HepG2 (cell line): Measurements from ENCODE around the gene SCN8A. TPM values are rescaled to one million over a fixed set of nuclear protein-coding genes. Genes with fewer than 3 reads are reported as not detected.

Experiments used
- ATAC-seq: fragments of 200-7000 bp; cut with Tn5 transposase; 3 replicates; pipeline ENCODE4 v1.9.1; 2020; ENCODE audit warnings: mild to moderate bottlenecking, moderate library complexity
- BruUV-seq: library from RNA; stranded (reverse); fragments of 400-500 nt; replicated peaks from 2 replicates; lab custom pipeline; 2021; lab: Mats Ljungman, UMichigan
- CTCF ChIA-PET: fragments of 300-600 bp; formaldehyde crosslinking; extraction: SDS; loops from one replicate; lab custom pipeline; 2021; ENCODE audit warnings: low total read pairs, inconsistent platforms, low intra/inter-chr PET ratio; lab: Yijun Ruan, JAX
- POLR2A ChIA-PET: fragments of 350-600 bp; sonication (Branson Sonifier 250); formaldehyde crosslinking; loops from one replicate; lab custom pipeline; 2020; ENCODE audit warnings: antibody characterized with exemption, inconsistent platforms; lab: Yijun Ruan, JAX
- DNase-seq: peaks from one replicate; pipeline ENCODE4 v3.0.0-alpha.2; 2015; ENCODE audit warnings: low spot score
- FAIRE-seq: peaks from 3 replicates; lab custom pipeline; 2011; peaks lifted over from hg19 to GRCh38; lab: Jason Lieb, UNC
- H2AFZ ChIP-seq: one replicate; pipeline ENCODE4 v1.6.1; 2011; ENCODE audit warnings: low read length, inconsistent platforms
- H3K27ac ChIP-seq: fragments of 300-600 bp; 3 replicates; pipeline ENCODE4 v1.8.0; 2011; ENCODE audit warnings: mixed run types, mild to moderate bottlenecking, mixed read lengths, low read length, inconsistent platforms; ENCODE audit not compliant: insufficient read depth; ENCODE audit errors: extremely low read length
- H3K27me3 ChIP-seq, 2 experiments: fragments of 200-600 bp in 1 of 2; 2 replicates in 1 of 2; 3 replicates in 1 of 2; pipeline versions ENCODE4 v1.6.0 to v1.8.0; 2011; ENCODE audit warnings: low read length in 2 of 2, mild to moderate bottlenecking in 2 of 2, moderate library complexity in 2 of 2, inconsistent platforms in 1 of 2; ENCODE audit not compliant: insufficient read depth in 2 of 2, control insufficient read depth in 1 of 2
- H3K36me3 ChIP-seq, 2 experiments: fragments of 200-600 bp in 1 of 2; replicated peaks in 1 of 2; 2 replicates in 1 of 2; 3 replicates in 1 of 2; pipeline versions ENCODE4 v1.5.1 to v1.8.0; 2011; ENCODE audit warnings: low read length in 2 of 2, inconsistent platforms in 1 of 2; ENCODE audit not compliant: insufficient read depth in 2 of 2, control insufficient read depth in 1 of 2
- H3K4me1 ChIP-seq: 2 replicates; pipeline ENCODE4 v1.5.1; 2012; ENCODE audit warnings: low read length, inconsistent platforms; ENCODE audit not compliant: insufficient read depth
- H3K4me2 ChIP-seq: 2 replicates; pipeline ENCODE4 v1.6.0; 2011; ENCODE audit warnings: low read depth, low read length, inconsistent platforms
- H3K4me3 ChIP-seq, 3 experiments: fragments of 200-600 bp in 1 of 3; sonication (generic), shearing (Covaris generic) in 1 of 3; replicated peaks in 1 of 3; 2 replicates each; pipeline ENCODE4 v1.5.1; 2011 to 2016; ENCODE audit warnings: low read length in 3 of 3, inconsistent platforms in 2 of 3, low read depth in 2 of 3, mild to moderate bottlenecking in 2 of 3, control low read depth in 1 of 3, mixed read lengths in 1 of 3; ENCODE audit not compliant: insufficient read depth in 1 of 3
- H3K79me2 ChIP-seq: one replicate; pipeline ENCODE4 v1.6.1; 2011; ENCODE audit warnings: low read length, inconsistent platforms; ENCODE audit not compliant: insufficient read depth
- H3K9ac ChIP-seq: 2 replicates; pipeline ENCODE4 v1.6.0; 2011; ENCODE audit warnings: mild to moderate bottlenecking, low read depth, low read length, inconsistent platforms; ENCODE audit not compliant: insufficient read depth
- H3K9me3 ChIP-seq: 2 replicates; pipeline ENCODE4 v1.5.1; 2012; ENCODE audit warnings: mild to moderate bottlenecking, low read length
- H4K20me1 ChIP-seq: 2 replicates; pipeline ENCODE4 v1.6.0; 2011; ENCODE audit warnings: inconsistent platforms, mild to moderate bottlenecking, low read length, moderate library complexity; ENCODE audit not compliant: insufficient read depth
- CBX1 ChIP-seq: IDR thresholded peaks from one replicate; pipeline ENCODE4 v1.6.1; 2016; ENCODE audit warnings: antibody characterized with exemption, low read depth
- EHMT2 ChIP-seq: fragments of 200-600 bp; sonication (generic); IDR thresholded peaks from 2 replicates; pipeline ENCODE4 v1.7.0; 2017; ENCODE audit warnings: antibody characterized with exemption, low read depth, low read length, borderline replicate concordance
- EZH2 ChIP-seq: conservative IDR thresholded peaks from 2 replicates; pipeline ENCODE4 v1.6.1; 2012; ENCODE audit warnings: mild to moderate bottlenecking, low read depth, low read length, moderate library complexity
- GATAD2A ChIP-seq: IDR thresholded peaks from 2 replicates; pipeline ENCODE4 v1.6.1; 2016
- HNRNPK ChIP-seq: fragments of 200-400 bp; formaldehyde crosslinking; IDR thresholded peaks from 2 replicates; pipeline ENCODE4 v1.6.1; 2018; ENCODE audit warnings: low read length, low read depth, moderate library complexity, mild to moderate bottlenecking; ENCODE audit not compliant: poor library complexity, severe bottlenecking
- NFE2L1 ChIP-seq: sonication (generic); formaldehyde crosslinking; IDR thresholded peaks from 2 replicates; pipeline ENCODE4 v1.4.0; 2020; ENCODE audit warnings: missing genetic modification reagents, mild to moderate bottlenecking, borderline replicate concordance
- XRCC5 ChIP-seq: fragments of 200-400 bp; formaldehyde crosslinking; optimal IDR thresholded peaks from 2 replicates; pipeline ENCODE3; 2017; ENCODE audit warnings: mild to moderate bottlenecking, low read length
- ZNF564 ChIP-seq: sonication (generic); formaldehyde crosslinking; IDR thresholded peaks from 2 replicates; pipeline ENCODE4 v1.8.1; 2023; ENCODE audit warnings: mild to moderate bottlenecking, missing genetic modification reagents
- ZNF841 ChIP-seq: sonication (generic); formaldehyde crosslinking; IDR thresholded peaks from 2 replicates; pipeline ENCODE4 v1.8.1; 2023; ENCODE audit warnings: missing genetic modification reagents, borderline replicate concordance
- WGBS: methylation state at CpG from one replicate; pipeline ENCODE4 v1.1.6; 2017; ENCODE audit warnings: low lambda C conversion rate; 5-methylcytosine and 5-hydroxymethylcytosine counted together
- in situ Hi-C: cut with HindIII; loops from 2 replicates; pipeline ENCODE4 v1.10.0; 2017; ENCODE audit warnings: low pct_unique_long_range_greater_than_20kb; ENCODE audit not compliant: extremely low pct_ligation_motif_present
- intact Hi-C: fragments of 100-400 bp; cut with micrococcal nuclease; formaldehyde crosslinking; loops from one replicate; pipeline ENCODE4 v1.10.0; 2022; ENCODE audit not compliant: unreplicated experiment
- polyA plus RNA-seq, 8 experiments: library from polyadenylated mRNA; depleted of rRNA in 3 of 8; stranded (reverse) in 7 of 8; unstranded in 1 of 8; fragments of >200 nt; fragmentation: Illumina TruSeq in 4 of 8; extraction: Trizol in 4 of 8; gene quantifications; 2 replicates each; pipeline versions ENCODE4 v1.2.1 to v1.2.3, GENCODE V29; 2011 to 2016; ENCODE audit warnings: low read depth in 4 of 8, missing spikeins in 1 of 8, mixed read lengths in 1 of 8; ENCODE audit not compliant: insufficient read depth in 1 of 8
- total RNA-seq, 5 experiments: library from RNA; depleted of rRNA; stranded (reverse); fragments of >200 nt; fragmentation: Illumina TruSeq; extraction: Trizol; gene quantifications; 2 replicates each; pipeline ENCODE4 v1.2.3, GENCODE V29; 2016; ENCODE audit warnings: low read depth in 1 of 5
- TF ChIP-seq, protein P1 (sequence below): sonication (generic); formaldehyde crosslinking; IDR thresholded peaks from 2 replicates; pipeline ENCODE4 v1.4.0; 2020; ENCODE audit warnings: missing genetic modification reagents, mild to moderate bottlenecking, borderline replicate concordance
- TF ChIP-seq, protein P2 (sequence below): sonication (generic); formaldehyde crosslinking; IDR thresholded peaks from 2 replicates; pipeline ENCODE4 v1.8.1; 2023; ENCODE audit warnings: mild to moderate bottlenecking, missing genetic modification reagents
- TF ChIP-seq, protein P3 (sequence below): fragments of 450-650 bp; IDR thresholded peaks from 2 replicates; pipeline ENCODE4 v1.6.1; 2016
- TF ChIP-seq, protein P4 (sequence below): sonication (generic); formaldehyde crosslinking; IDR thresholded peaks from 2 replicates; pipeline ENCODE4 v1.5.0; 2020; ENCODE audit warnings: missing genetic modification reagents
- TF ChIP-seq, protein P5 (sequence below): sonication (generic); formaldehyde crosslinking; conservative IDR thresholded peaks from 2 replicates; pipeline ENCODE4 v1.4.0; 2020; ENCODE audit warnings: mild to moderate bottlenecking, missing genetic modification reagents, moderate library complexity

The SCN8A gene
- total and polyA plus RNA-seq, 2 of the 13 experiments (the other 11 are each of a cell fraction or from before 2014, with no cell fraction given), result 0.57 to 1.4 TPM

DNA sequence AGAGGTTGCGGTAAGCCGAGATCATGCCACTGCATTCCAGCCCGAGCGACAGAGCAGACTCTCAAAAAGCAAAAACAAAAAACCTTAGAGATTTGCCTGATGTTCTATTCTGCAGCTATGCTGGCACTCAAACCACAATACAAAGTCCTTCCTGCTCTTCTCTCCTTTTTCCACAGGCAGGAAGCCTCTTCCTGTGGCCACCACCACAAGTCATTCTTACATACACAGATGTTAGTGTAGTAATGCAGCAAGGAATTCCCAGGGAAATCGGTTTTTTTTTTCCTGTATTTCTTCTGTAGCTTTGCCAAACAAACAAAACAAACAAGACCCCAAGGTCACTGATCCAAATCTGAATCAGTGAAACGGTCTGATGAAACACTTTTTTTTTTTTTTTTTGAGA is 153.2 kb downstream of the SCN8A start:
- WGBS, result 29% methylated on average over 6 of the region's 6 CpGs
- H3K9ac ChIP-seq, result no peak overlapping the region
- BruUV-seq, result no TSS peak
- FAIRE-seq (peak; percentile 44), DNase-seq (peak; percentile 53), ATAC-seq (peak; percentile 62)
- peak overlapping the region; percentile 16; the same call in 1 of the 2 replicates for H3K4me2 ChIP-seq
- intact Hi-C loops, result no loop called here
- H3K79me2 ChIP-seq, result no peaks in the 10 kb centered on the region
- no peaks in the 10 kb centered on the region for H3K9me3 ChIP-seq
- no peak overlapping the region for H3K4me3 ChIP-seq
- H2AFZ ChIP-seq, result no peak overlapping the region
- ChIA-PET POLR2A (no interaction called here), CTCF (no interaction called here)
- no peak overlapping the region for H3K27ac ChIP-seq
- H3K36me3 ChIP-seq, result no peaks in the 10 kb centered on the region
- no peaks in the 10 kb centered on the region for H3K27me3 ChIP-seq
- H4K20me1 ChIP-seq, result no peaks in the 10 kb centered on the region
- peaks cover 14% of the 10 kb centered on the region for H3K4me1 ChIP-seq
- in situ Hi-C loops, result no loop called here
- TF ChIP-seq, protein P1, sequence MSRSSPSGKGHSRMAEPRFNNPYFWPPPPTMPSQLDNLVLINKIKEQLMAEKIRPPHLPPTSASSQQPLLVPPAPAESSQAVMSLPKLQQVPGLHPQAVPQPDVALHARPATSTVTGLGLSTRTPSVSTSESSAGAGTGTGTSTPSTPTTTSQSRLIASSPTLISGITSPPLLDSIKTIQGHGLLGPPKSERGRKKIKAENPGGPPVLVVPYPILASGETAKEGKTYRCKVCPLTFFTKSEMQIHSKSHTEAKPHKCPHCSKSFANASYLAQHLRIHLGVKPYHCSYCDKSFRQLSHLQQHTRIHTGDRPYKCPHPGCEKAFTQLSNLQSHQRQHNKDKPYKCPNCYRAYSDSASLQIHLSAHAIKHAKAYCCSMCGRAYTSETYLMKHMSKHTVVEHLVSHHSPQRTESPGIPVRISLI (CRISPR knock-in tag), result peak; percentile 28; the same call in 1 of the 2 replicates
- no peak for TF ChIP-seq EHMT2
- no peak for TF ChIP-seq HNRNPK
- no peak for TF ChIP-seq ZNF564 (CRISPR knock-in tag)
- TF ChIP-seq CBX1, result no peak
- TF ChIP-seq, protein P2, sequence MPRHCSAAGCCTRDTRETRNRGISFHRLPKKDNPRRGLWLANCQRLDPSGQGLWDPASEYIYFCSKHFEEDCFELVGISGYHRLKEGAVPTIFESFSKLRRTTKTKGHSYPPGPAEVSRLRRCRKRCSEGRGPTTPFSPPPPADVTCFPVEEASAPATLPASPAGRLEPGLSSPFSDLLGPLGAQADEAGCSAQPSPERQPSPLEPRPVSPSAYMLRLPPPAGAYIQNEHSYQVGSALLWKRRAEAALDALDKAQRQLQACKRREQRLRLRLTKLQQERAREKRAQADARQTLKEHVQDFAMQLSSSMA (CRISPR knock-in tag), result no peak
- no peak for TF ChIP-seq NFE2L1 (CRISPR knock-in tag)
- TF ChIP-seq ZNF841 (CRISPR knock-in tag), result no peak
- peak; percentile 29; the same call in 1 of the 2 replicates for TF ChIP-seq GATAD2A (CRISPR knock-in tag)
- TF ChIP-seq, protein P3, sequence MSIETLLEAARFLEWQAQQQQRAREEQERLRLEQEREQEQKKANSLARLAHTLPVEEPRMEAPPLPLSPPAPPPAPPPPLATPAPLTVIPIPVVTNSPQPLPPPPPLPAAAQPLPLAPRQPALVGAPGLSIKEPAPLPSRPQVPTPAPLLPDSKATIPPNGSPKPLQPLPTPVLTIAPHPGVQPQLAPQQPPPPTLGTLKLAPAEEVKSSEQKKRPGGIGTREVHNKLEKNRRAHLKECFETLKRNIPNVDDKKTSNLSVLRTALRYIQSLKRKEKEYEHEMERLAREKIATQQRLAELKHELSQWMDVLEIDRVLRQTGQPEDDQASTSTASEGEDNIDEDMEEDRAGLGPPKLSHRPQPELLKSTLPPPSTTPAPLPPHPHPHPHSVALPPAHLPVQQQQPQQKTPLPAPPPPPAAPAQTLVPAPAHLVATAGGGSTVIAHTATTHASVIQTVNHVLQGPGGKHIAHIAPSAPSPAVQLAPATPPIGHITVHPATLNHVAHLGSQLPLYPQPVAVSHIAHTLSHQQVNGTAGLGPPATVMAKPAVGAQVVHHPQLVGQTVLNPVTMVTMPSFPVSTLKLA, result no peak
- TF ChIP-seq, protein P4, sequence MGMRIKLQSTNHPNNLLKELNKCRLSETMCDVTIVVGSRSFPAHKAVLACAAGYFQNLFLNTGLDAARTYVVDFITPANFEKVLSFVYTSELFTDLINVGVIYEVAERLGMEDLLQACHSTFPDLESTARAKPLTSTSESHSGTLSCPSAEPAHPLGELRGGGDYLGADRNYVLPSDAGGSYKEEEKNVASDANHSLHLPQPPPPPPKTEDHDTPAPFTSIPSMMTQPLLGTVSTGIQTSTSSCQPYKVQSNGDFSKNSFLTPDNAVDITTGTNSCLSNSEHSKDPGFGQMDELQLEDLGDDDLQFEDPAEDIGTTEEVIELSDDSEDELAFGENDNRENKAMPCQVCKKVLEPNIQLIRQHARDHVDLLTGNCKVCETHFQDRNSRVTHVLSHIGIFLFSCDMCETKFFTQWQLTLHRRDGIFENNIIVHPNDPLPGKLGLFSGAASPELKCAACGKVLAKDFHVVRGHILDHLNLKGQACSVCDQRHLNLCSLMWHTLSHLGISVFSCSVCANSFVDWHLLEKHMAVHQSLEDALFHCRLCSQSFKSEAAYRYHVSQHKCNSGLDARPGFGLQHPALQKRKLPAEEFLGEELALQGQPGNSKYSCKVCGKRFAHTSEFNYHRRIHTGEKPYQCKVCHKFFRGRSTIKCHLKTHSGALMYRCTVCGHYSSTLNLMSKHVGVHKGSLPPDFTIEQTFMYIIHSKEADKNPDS (CRISPR knock-in tag), result no peak
- TF ChIP-seq XRCC5, result no peak
- TF ChIP-seq, protein P5, sequence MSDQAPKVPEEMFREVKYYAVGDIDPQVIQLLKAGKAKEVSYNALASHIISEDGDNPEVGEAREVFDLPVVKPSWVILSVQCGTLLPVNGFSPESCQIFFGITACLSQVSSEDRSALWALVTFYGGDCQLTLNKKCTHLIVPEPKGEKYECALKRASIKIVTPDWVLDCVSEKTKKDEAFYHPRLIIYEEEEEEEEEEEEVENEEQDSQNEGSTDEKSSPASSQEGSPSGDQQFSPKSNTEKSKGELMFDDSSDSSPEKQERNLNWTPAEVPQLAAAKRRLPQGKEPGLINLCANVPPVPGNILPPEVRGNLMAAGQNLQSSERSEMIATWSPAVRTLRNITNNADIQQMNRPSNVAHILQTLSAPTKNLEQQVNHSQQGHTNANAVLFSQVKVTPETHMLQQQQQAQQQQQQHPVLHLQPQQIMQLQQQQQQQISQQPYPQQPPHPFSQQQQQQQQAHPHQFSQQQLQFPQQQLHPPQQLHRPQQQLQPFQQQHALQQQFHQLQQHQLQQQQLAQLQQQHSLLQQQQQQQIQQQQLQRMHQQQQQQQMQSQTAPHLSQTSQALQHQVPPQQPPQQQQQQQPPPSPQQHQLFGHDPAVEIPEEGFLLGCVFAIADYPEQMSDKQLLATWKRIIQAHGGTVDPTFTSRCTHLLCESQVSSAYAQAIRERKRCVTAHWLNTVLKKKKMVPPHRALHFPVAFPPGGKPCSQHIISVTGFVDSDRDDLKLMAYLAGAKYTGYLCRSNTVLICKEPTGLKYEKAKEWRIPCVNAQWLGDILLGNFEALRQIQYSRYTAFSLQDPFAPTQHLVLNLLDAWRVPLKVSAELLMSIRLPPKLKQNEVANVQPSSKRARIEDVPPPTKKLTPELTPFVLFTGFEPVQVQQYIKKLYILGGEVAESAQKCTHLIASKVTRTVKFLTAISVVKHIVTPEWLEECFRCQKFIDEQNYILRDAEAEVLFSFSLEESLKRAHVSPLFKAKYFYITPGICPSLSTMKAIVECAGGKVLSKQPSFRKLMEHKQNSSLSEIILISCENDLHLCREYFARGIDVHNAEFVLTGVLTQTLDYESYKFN (CRISPR knock-in tag), result no peak
- no peak for TF ChIP-seq EZH2
